WTC11 (cell line): ENCODE data around the gene GAB2. TPM values are rescaled to one million over a fixed set of nuclear protein-coding genes. Genes with fewer than 3 reads are reported as not detected.

Experiments used
- ATAC-seq: fragments of 200-7000 bp; cut with Tn5 transposase; 2 replicates; pipeline ENCODE4 v1.10.0; 2021; ENCODE audit warnings: mild to moderate bottlenecking, moderate library complexity
- CTCF ChIA-PET: fragments of 300-600 bp; sonication (Branson Sonifier 250); formaldehyde crosslinking; loops from one replicate; lab custom pipeline; 2021; ENCODE audit warnings: antibody characterized with exemption; lab: Charles Lee
- POLR2A ChIA-PET: fragments of 350-600 bp; sonication (Branson Sonifier 250); formaldehyde crosslinking; loops from one replicate; lab custom pipeline; 2021; ENCODE audit warnings: antibody characterized with exemption; lab: Charles Lee
- DNase-seq: peaks from one replicate; pipeline ENCODE4 v3.0.0; 2021; ENCODE audit warnings: low spot score
- H3K27ac Mint-ChIP-seq: 2 replicates; pipeline ENCODE4 v1.8.0; 2021; ENCODE audit warnings: mixed read lengths
- H3K27me3 Mint-ChIP-seq: 2 replicates; pipeline ENCODE4 v1.8.0; 2021; ENCODE audit warnings: low read depth, mild to moderate bottlenecking, moderate library complexity, mixed read lengths
- H3K36me3 Mint-ChIP-seq: 2 replicates; pipeline ENCODE4 v1.8.0; 2021; ENCODE audit warnings: mixed read lengths
- H3K4me1 Mint-ChIP-seq: 2 replicates; pipeline ENCODE4 v1.8.0; 2022; ENCODE audit warnings: mixed read lengths
- H3K4me3 Mint-ChIP-seq: 2 replicates; pipeline ENCODE4 v1.8.0; 2021; ENCODE audit warnings: mild to moderate bottlenecking, moderate library complexity, mixed read lengths
- H3K9me3 Mint-ChIP-seq: 2 replicates; pipeline ENCODE4 v1.8.0; 2021; ENCODE audit warnings: mixed read lengths
- ARID4B ChIP-seq: sonication (generic); formaldehyde crosslinking; IDR thresholded peaks from 2 replicates; pipeline ENCODE4 v1.8.0; 2023; ENCODE audit warnings: missing genetic modification reagents, mild to moderate bottlenecking, borderline replicate concordance
- ATF1 ChIP-seq: sonication (generic); formaldehyde crosslinking; IDR thresholded peaks from 2 replicates; pipeline ENCODE4 v1.8.1; 2023; ENCODE audit warnings: mild to moderate bottlenecking, moderate library complexity, missing genetic modification reagents
- ATF2 ChIP-seq: sonication (generic); formaldehyde crosslinking; IDR thresholded peaks from 2 replicates; pipeline ENCODE4 v1.8.1; 2022; ENCODE audit warnings: low read depth, missing genetic modification reagents, borderline replicate concordance
- CDX4 ChIP-seq: fragments of 250-450 bp; sonication (Bioruptor Pico); IDR thresholded peaks from 2 replicates; pipeline ENCODE4 v1.9.0; 2021; ENCODE audit warnings: moderate library complexity, mild to moderate bottlenecking, inconsistent platforms, borderline replicate concordance
- E2F1 ChIP-seq: sonication (generic); formaldehyde crosslinking; IDR thresholded peaks from 2 replicates; pipeline ENCODE4 v1.8.0; 2022; ENCODE audit warnings: mild to moderate bottlenecking, missing genetic modification reagents
- E2F4 ChIP-seq: sonication (generic); formaldehyde crosslinking; IDR thresholded peaks from 2 replicates; pipeline ENCODE4 v1.8.1; 2022; ENCODE audit warnings: low read depth, mild to moderate bottlenecking, moderate library complexity, missing genetic modification reagents, borderline replicate concordance
- E2F5 ChIP-seq: sonication (generic); formaldehyde crosslinking; IDR thresholded peaks from 2 replicates; pipeline ENCODE4 v1.8.1; 2022; ENCODE audit warnings: mild to moderate bottlenecking, moderate library complexity, missing genetic modification reagents
- ETV6 ChIP-seq: sonication (generic); formaldehyde crosslinking; IDR thresholded peaks from 2 replicates; pipeline ENCODE4 v1.8.1; 2022; ENCODE audit warnings: mild to moderate bottlenecking, missing genetic modification reagents
- HMGXB4 ChIP-seq: sonication (generic); formaldehyde crosslinking; IDR thresholded peaks from 2 replicates; pipeline ENCODE4 v1.8.1; 2023; ENCODE audit warnings: mild to moderate bottlenecking, moderate library complexity, missing genetic modification reagents
- IRF1 ChIP-seq: sonication (generic); formaldehyde crosslinking; IDR thresholded peaks from 2 replicates; pipeline ENCODE4 v1.8.0; 2023; ENCODE audit warnings: missing genetic modification reagents
- NR1H2 ChIP-seq: sonication (generic); formaldehyde crosslinking; IDR thresholded peaks from 2 replicates; pipeline ENCODE4 v1.9.0; 2021; ENCODE audit warnings: mild to moderate bottlenecking, moderate library complexity, missing genetic modification reagents
- USF1 ChIP-seq: sonication (generic); formaldehyde crosslinking; IDR thresholded peaks from 2 replicates; pipeline ENCODE4 v1.8.0; 2022; ENCODE audit warnings: mild to moderate bottlenecking, missing genetic modification reagents
- ZNF423 ChIP-seq: fragments of 250-450 bp; sonication (Bioruptor Pico); IDR thresholded peaks from 2 replicates; pipeline ENCODE4 v2.1.2; 2022; ENCODE audit warnings: mild to moderate bottlenecking, moderate library complexity
- ZNF425 ChIP-seq: fragments of 250-450 bp; sonication (Bioruptor Pico); conservative IDR thresholded peaks from 2 replicates; pipeline ENCODE4 v1.9.0; 2021; ENCODE audit warnings: mild to moderate bottlenecking
- ZNF512 ChIP-seq: sonication (generic); formaldehyde crosslinking; IDR thresholded peaks from 2 replicates; pipeline ENCODE4 v1.8.1; 2022; ENCODE audit warnings: missing genetic modification reagents, borderline replicate concordance
- total RNA-seq: library from RNA; stranded (reverse); gene quantifications from 3 replicates; pipeline ENCODE4 v1.2.3, GENCODE V29; 2021

The GAB2 gene
- total RNA-seq, 1 experiment from 2014 or later: 10.6 TPM

- ChIA-PET CTCF (no interaction called here), POLR2A (interaction anchor here (0.7 kb wide), 1 partner anchor 17 kb away, joined by 7 read pairs; no protein-coding TSS in a partner anchor)
- peaks cover 6% of the 10 kb centered on the region for H3K36me3 Mint-ChIP-seq
- H3K27me3 Mint-ChIP-seq: no peaks in the 10 kb centered on the region
- H3K4me1 Mint-ChIP-seq: no peaks in the 10 kb centered on the region
- no peak overlapping the region for H3K4me3 Mint-ChIP-seq
- no peak for ATAC-seq
- no peak overlapping the region for H3K27ac Mint-ChIP-seq
- H3K9me3 Mint-ChIP-seq: peaks cover 19% of the 10 kb centered on the region
- no peak for DNase-seq
- no peak for TF ChIP-seq ZNF423 (CRISPR knock-in tag)
- no peak for TF ChIP-seq E2F4 (CRISPR knock-in tag)
- no peak for TF ChIP-seq E2F1 (CRISPR knock-in tag)
- TF ChIP-seq NR1H2: no peak
- TF ChIP-seq IRF1: no peak
- TF ChIP-seq HMGXB4 (CRISPR knock-in tag): no peak
- TF ChIP-seq ATF1: no peak
- TF ChIP-seq ETV6 (CRISPR knock-in tag): no peak
- TF ChIP-seq USF1 (CRISPR knock-in tag): no peak
- no peak for TF ChIP-seq ZNF512 (CRISPR knock-in tag)
- no peak for TF ChIP-seq ATF2 (CRISPR knock-in tag)
- TF ChIP-seq ZNF425 (CRISPR knock-in tag): no peak
- TF ChIP-seq CDX4 (CRISPR knock-in tag): no peak
- no peak for TF ChIP-seq ARID4B (CRISPR knock-in tag)
- TF ChIP-seq E2F5 (CRISPR knock-in tag): no peak
These were observed 180.2 kb downstream of the GAB2 start for GRCh38 chr11:78237293-78238046.
